Stimulated activated CD4-positive, alpha-beta T cell treated with anti-CD3 and anti-CD28 coated beads, Interleukin-4, amount 100 ng/mL, for 48 hours (primary cell): ENCODE data around the gene TMCO6.
"Not testable (repeated sequence)": the region's sequence is repeated elsewhere in the genome, so short reads cannot be mapped to it uniquely, and the experiment has no call there.

ENCODE experiments used
- DNase-seq, 2 donors: peaks; one replicate each; pipeline ENCODE4 v3.0.0-alpha.2; 2020; ENCODE audit warnings: low read depth in 2 of 2

Gene TMCO6

GRCh38 chr5:140639148-140639981, at the start of gene TMCO6:
Gene TMCO6 (plus strand): TSS chr5:140639451. CDS start chr5:140639528, 77 bp downstream.
- DNase-seq, result peak; percentile 98 to 99

- DNase-seq, result no peak
Observed at GRCh38 chr5:140590861-140591260, 48.4 kb upstream of the TMCO6 start.

- no peak for DNase-seq
Observed at GRCh38 chr5:140591747-140592372, 47.4 kb upstream of the TMCO6 start.

GRCh38 chr5:140593070-140593469, 46.2 kb upstream of the TMCO6 start:
- DNase-seq, result not testable (repeated sequence)

- DNase-seq, result no peak
Observed at GRCh38 chr5:140594169-140594568, 45.1 kb upstream of the TMCO6 start.

DNA sequence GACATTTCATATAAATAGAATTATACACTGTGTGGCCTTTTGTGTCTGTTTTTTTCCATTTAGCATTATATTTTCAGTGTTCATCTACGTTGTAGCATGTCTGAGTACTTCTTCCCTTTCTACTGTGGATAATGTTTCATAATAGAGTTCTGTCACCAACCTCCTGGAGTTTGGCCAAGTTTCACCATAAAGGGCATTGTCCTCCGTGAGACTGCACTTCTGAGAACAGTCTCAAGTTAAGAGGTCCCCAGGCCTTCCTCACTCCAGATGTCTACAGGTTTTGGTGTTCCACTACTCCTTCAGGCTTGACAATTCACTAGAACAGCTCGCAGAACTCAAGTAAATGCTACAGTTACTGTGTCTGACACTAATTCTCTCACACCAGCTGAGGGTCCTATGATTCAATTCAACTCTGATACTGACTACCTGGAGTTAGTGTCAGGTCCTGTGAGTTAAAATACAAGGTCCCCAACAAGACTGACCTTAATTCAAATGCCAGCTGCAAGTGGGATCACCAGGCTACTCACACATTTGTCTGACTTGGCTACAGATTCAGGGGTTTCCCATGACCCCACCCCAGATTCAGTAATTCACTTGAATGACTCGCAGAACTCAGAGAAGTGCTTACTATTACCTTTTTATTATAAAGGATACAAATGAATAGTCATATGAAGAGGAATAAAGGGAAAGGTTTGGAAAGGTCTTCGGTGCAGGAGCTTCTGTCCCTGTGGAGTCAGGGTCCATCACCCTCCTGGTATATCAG, 43.5 kb upstream of the TMCO6 start:
- DNase-seq, result no peak

GRCh38 chr5:140596321-140596741, 42.9 kb upstream of the TMCO6 start:
- no peak for DNase-seq

- no peak for DNase-seq
Observed at GRCh38 chr5:140598836-140599235, 40.4 kb upstream of the TMCO6 start.

GRCh38 chr5:140600096-140600495, 39.2 kb upstream of the TMCO6 start:
- no peak for DNase-seq

GRCh38 chr5:140602147-140602546, 37.1 kb upstream of the TMCO6 start:
- DNase-seq, result no peak

DNA sequence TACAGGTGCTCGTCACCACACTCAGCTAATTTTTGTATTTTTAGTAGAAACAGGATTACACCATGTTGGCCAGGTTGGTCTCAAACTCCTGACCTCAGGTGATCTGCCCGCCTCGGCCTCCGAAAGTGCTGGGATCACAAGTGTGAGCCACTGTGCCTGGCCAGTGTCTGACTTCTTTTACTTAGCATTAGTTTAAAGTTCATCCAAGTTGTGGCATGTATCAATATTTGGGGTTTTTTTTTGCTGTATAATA, 35.9 kb upstream of the TMCO6 start:
- not testable (repeated sequence) for DNase-seq

GRCh38 chr5:140603734-140604133, 35.5 kb upstream of the TMCO6 start:
- DNase-seq, result no peak

GRCh38 chr5:140605879-140606278, 33.4 kb upstream of the TMCO6 start:
- no peak for DNase-seq

DNA sequence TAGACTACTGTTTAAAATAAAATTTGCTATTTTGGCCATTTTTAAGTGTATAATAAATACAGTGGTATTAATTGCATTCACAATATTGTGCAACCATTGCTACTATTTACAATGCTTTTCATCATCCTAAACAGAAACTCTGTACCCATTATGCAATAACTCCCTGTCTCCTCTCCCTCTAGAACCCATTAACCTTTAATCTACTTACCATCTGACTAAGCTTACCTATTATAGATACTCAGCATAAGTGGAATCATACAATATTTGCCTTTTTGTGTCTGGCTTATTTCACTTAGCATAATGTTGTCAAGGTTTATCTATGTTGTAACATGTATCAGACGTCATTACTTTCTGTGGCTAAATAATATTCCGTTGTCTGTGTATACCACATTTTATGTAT, 32.2 kb upstream of the TMCO6 start:
- DNase-seq, result no peak

- no peak for DNase-seq
Observed at GRCh38 chr5:140608722-140609121, 30.5 kb upstream of the TMCO6 start.

- DNase-seq, result no peak
Observed at GRCh38 chr5:140609126-140609525, 30.1 kb upstream of the TMCO6 start.

DNA sequence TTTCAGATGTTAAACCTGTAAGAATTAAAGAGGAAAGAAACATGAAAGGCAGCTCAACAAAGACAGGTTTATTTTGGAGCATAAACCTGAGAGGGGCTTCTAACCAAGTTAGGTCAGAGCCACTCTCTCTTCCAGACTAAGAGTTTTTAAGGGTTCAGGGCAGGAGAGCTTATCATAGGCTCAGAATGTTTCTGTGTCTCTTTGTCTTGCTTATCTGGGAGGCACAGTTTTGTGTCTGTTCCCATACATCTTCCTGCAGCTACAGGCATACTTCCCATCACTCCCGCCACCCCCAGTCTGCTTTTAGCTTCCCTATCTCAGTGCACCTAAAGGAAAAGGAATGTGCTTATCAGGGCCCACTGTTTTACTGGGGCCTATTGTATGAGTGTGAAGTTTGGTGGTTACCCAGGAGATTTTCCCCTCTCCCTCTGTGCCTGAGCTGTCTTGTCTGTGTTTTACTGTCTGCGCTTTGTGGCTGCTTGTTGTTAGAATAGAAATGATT, 28.2 kb upstream of the TMCO6 start:
- no peak for DNase-seq

GRCh38 chr5:140622301-140622700, 16.9 kb upstream of the TMCO6 start:
- no peak for DNase-seq

DNA sequence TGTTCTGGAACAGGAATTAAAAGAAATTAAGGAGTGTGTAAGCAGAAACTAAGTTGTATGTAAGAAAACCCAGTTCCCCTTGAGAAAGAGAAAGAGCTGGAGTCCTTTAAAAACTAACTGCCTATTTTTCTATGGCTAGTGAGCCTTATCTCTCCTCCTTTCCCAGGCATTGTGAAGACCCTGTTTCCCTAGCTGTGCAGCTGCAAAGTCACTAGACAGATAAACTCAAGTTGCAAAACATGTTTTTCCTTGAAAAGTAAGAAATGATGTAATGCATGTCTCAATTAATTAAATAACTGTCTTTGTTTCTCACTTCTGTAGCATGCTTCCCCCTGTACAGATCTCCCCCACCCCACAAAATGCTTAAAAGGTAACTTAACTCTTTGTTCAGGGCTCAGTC, 16.2 kb upstream of the TMCO6 start:
- not testable (repeated sequence) for DNase-seq

DNA sequence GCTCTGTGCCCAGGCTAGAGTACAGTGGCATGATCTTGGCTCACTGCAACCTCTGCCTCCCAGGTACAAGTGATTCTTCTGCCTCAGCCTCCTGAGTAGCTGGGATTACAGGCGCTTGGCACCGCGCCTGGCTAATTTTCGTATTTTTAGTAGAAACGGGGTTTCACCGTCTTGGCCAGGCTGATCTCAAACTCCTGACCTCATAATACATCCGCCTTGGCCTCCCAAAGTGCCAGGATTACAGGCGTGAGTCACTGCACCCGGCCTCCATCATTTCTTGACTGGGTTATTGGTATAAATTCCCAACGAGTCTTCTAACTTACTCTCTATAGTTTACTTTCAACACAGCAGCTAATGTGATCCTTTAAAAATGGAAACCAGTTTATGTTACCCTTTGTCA, 14.4 kb upstream of the TMCO6 start:
- not testable (repeated sequence) for DNase-seq

DNA sequence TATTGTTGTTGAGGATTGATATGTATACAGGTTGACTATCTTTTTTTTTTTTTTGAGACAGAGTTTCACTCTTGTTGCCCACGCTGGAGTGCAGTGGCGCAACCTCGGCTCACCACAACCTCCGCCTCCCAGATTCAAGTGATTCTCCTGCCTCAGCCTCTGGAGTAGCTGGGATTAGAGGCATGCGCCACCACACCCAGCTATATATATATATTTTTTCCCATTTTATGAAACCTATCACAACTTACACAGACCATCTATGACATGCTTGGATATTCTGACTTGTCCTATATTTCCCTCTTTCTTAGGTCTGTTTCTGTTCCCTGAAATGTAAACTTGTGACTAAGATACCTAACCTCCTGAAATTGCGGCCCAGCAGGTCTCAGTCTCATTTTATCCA, 11.3 kb upstream of the TMCO6 start:
- DNase-seq, result no peak

GRCh38 chr5:140628711-140629110, 10.5 kb upstream of the TMCO6 start:
- no peak for DNase-seq
